NT2/D1 (cell line): ENCODE results near the gene LDLRAD3.

Source experiments
- SUZ12 ChIP-seq: IDR thresholded peaks from 2 replicates; pipeline ENCODE4 v1.6.1; 2011; ENCODE audit not compliant: insufficient read length, insufficient read depth; ENCODE audit errors: extremely low read depth
- YY1 ChIP-seq: IDR thresholded peaks from 2 replicates; pipeline ENCODE4 v1.6.1; 2011; ENCODE audit not compliant: insufficient read length, insufficient read depth
- ZNF274 ChIP-seq: IDR thresholded peaks from 2 replicates; pipeline ENCODE4 v1.6.1; 2011; ENCODE audit warnings: mild to moderate bottlenecking, low read depth, low read length

DNA sequence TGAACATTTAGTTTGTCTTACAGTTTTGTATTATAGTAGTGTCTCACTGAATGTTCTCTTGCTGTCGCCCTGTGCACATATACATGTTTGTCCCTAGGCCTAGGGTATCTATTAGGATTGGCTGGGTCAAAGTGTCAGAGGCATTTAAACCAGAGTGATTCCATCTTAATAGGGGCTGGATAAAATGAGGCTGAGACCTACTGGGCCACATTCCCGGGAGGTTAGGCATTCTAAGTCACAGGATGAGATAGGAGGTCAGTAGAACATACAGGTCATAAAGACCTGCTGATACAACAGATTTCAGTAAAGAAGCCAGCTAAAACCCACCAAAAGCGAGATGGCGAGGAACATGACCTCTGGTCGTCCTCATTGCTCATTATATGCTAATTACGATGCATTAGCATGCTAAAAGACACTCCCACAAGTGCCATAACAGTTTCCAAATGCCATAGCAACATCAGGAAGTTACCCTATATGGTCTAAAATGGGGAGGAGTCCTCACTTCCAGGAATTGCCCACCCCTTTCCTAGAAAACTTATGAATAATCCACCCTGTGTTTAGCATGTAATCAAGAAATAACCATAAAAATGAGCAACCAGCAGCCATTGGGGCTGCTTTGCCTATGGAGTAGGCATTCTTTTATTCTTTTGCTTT, 82.6 kb downstream of the LDLRAD3 start:
- TF ChIP-seq YY1 (no peak), SUZ12 (no peak), ZNF274 (no peak)
